PC-9 (cell line): Measurements from ENCODE around the gene CIT.
"Not testable (repeated sequence)": the region's sequence is repeated elsewhere in the genome, so short reads cannot be mapped to it uniquely, and the experiment has no call there.

Experiments used
- CTCF ChIP-seq: fragments of 200-600 bp; sonication (generic); conservative IDR thresholded peaks from 2 replicates; pipeline ENCODE4 v1.6.1; 2017; ENCODE audit warnings: mixed run types, antibody characterized with exemption, mild to moderate bottlenecking, moderate library complexity
- EZH2 ChIP-seq: fragments of 200-600 bp; sonication (generic); IDR thresholded peaks from 2 replicates; pipeline ENCODE4 v1.8.0; 2017; ENCODE audit warnings: antibody characterized with exemption, low read depth

GRCh38 chr12:119706427-119706826 lies 170.7 kb downstream of the CIT start:
- TF ChIP-seq CTCF, EZH2: not testable (repeated sequence)
